ENCODE data around the gene DNAH9.

Gene DNAH9

GRCh38 chr17:11855306-11855705, 257.0 kb downstream of the DNAH9 start:
- no peak for DNase-seq

DNA sequence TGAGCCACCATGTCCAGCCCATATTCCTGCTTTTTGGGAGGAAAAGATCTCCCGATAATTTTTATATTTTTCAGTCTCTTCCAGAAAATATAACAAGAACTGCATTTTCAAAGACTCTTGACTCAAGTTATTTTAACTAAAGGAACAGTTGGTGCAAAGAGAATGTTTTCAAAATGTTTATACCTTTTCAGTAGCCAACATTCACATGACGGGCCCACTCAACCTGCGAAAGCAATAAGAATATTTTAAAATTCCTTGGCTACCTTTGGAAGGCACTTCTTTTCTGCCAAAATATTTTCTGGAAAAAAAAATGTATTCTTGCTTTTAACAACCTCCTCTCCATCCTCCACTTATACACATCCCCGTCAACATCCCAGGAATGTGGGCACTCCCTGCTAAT, 258.7 kb downstream of the DNAH9 start:
- no peak for DNase-seq

DNA sequence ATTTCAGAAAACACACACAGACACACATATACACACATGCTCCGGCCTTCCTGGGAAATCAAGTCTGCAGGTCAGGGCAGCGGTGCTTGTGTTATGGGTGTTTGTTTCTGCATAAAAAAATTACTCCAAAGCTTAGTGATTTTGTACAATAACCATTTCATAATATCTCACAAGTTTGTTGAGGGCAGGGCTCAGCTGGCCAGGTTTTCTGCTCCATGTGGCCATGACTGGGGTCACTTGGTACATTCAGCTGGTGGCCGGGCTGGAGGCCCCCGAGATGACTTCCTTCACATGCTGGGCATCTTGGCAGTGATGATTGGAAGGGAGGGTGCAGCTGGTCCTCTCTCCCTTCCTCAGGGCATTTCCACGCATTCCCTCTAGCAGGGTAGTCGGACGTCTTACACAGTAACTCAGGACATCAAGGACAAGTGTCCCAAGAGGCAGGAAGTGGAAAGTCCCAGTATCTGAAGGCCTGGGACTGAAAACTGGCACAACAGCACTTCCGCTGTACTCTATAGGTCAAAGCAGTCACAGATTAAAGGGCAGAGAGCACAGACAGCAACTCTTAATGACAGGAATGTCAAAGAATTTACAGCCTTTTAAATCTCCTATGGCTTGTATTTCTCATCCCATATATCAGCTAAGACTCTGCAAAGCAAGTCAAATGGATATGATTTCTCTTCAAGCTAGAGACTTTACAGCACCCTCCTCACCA, 271.6 kb downstream of the DNAH9 start:
- DNase-seq = no peak

GRCh38 chr17:11871773-11872172, 273.5 kb downstream of the DNAH9 start:
- DNase-seq = no peak

- no peak for DNase-seq
These were observed 276.5 kb downstream of the DNAH9 start for GRCh38 chr17:11874756-11875155.

DNA sequence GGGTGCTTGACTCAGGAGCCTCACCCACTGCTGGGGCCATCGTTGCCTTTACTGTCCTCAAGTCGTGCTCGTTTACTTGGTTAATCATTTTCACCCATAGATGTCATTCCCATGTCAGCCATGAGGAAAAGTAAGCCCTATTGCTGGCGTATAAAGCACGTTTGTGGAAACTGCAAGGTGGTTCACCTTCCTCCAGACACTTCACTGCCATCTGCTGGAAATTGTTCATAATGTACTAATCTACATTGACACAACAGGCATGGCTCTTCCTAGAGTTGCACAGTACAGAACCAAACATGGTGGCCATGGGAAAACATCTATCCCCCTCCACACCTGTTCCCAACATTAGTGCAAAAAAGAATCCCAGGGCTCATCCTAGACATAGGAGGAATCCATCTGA, 282.4 kb downstream of the DNAH9 start:
- no peak for DNase-seq

DNA sequence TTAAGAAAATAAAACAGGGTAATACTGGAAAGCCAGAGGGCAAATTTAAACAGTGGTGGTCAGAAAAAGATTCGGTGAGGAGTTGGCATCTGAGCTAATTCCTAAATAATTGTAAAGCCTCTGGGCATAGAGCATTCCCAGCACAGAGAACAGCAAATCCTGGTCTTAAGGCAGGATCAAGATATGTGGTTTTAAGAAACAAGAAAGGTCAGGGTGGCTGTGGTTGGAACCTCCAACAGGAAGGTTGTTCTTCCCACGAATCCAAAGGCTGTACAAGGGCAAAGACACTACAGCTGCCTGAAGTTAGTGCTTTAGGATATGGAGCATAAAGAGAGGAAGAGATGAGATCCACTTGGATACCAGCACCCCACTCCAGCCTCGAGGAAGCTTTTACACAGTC, 284.4 kb downstream of the DNAH9 start:
- no peak for DNase-seq

- no peak for DNase-seq
These were observed 286.8 kb downstream of the DNAH9 start for GRCh38 chr17:11885051-11885450.

- DNase-seq = no peak
These were observed 291.0 kb downstream of the DNAH9 start for GRCh38 chr17:11889266-11889665.

- no peak for DNase-seq
These were observed 295.6 kb downstream of the DNAH9 start for GRCh38 chr17:11893862-11894261.

DNA sequence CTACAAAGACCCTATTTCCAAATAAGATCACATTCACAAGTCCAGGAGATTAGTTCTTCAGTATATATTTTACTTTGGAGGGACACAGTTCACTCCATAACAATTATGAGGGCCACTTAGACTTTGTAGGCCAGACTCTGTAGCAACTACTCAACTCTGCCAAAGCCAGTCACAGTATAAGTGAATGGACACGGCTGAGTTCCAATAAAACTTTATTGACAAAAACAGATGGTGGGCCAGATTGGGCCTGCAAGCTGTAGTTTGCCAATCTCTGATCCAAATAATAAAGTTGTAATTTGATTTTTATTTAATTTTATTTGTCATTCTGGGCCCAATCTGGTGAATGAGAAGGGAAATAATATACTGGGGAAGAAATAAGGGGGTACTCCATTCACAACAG, 297.9 kb downstream of the DNAH9 start:
- DNase-seq = no peak

- DNase-seq = no peak
These were observed 300.4 kb downstream of the DNAH9 start for GRCh38 chr17:11898526-11899235.

DNA sequence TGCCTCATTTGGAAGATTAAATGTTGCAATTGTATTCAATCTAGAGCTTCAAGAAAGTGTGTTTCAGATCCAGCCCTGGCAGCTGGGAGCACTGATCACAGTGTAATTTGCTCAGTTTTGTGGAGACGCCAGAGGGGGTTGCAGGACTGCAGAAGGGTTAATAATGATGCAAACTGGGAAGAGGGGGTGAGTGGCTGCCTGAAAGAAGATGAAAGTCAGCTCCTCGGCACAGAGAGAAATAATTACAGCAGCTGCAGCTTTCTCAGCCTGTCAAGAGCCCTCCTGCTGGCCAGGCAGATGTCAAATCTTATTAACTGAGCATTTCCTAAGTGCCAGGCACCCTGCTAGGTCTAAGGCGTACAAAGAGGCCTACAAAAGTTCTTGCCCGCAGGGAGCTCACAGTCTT, 301.3 kb downstream of the DNAH9 start:
- peak; percentile 57 for DNase-seq

- DNase-seq = peak; percentile 60
These were observed 301.8 kb downstream of the DNAH9 start for GRCh38 chr17:11900041-11900476.

DNA sequence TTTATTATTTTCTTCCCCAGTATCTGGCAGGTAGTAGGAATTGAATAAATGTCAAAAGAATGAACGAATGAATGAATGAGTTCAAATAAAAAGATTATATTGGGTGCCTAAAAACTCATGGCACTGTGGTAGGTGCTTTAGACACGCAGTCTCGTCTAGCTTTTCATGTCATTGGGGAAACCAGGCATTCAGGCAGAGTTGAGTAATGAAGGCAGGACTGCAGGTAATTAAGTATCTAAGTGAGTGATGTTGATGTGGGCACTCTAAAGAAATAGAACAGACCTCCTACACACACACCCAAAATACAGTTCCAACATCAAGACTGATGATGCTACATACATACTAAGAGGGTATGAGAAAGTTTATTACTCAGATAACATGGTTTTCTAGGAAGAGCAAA, 302.4 kb downstream of the DNAH9 start:
- no peak for DNase-seq

DNA sequence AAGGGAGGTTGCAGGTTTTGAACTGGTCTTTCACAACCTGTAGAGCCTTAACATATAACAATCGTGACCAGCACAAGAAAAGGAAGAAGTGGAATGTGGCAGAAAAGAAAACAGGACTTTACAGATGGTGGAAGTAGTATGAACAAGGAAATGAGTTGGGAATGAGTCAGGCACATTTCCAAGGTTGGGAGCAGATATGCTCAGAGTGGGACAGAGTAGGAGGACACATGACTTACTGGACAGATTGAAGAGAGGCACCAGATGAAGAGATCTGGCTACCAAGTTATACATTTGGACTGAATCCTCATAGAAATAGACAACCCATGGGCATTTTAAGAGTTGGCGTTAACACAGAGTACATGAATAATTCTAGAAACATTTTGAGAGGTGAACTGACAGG, 303.7 kb downstream of the DNAH9 start:
- no peak for DNase-seq

- DNase-seq = no peak
These were observed 310.5 kb downstream of the DNAH9 start for GRCh38 chr17:11908711-11909146.

DNA sequence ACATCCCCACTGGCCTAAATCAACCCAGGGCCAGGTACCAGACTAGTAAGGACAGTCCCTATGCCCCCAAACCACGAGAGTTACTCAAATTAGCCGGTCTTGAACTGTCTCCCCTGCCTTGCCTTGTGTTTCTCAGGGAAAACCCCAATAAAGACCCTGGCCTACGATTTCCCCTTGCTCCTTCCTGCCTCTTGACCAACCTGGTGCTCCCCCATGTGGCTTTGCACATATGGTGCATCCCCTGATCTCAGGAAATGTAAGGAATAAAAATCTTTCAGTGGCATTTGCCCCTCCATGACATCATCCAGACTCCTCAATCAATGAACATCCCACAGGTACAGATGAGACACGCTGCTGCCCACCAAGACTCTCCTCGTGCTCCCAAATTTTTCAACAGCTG, 311.1 kb downstream of the DNAH9 start:
- no peak for DNase-seq

DNA sequence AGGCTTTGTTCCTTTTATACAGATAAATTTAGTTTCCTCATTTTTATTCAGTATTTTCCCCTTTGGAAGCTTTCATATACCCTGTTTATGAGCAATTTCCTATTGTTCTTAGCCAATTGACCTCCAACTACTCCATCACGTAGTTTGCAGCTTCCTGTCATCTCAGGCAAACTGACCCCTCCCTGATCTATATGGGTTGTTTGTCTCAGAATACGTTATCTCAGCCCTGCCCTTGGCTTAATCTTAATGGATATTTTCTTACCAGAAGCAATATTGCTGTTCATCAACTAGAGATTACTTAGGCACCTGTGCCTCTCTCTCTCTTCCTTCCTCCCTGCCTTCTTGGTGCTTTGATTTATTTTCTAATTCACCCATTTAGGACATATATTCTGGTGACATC, 317.8 kb downstream of the DNAH9 start:
- DNase-seq = no peak

- no peak for DNase-seq
These were observed 319.1 kb downstream of the DNAH9 start for GRCh38 chr17:11917415-11917814.

DNA sequence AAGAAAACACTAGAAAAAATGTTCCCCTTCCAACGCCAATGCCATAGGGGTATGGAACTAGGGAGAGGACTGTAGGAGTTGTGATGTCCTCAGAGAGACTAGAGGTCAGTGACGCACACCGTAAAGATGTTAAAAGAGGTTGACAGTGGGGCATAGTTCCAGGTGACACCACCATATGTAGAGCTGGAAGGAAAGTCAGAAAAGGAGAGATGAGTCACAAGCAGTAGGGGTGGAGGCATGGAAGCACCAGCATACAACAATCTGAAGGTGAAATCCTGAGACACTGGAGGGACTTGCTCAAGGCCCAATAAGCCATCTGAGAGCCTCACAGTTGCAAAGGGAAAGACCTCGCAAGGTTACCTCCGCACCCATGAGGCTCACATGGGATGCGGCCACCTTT, 323.0 kb downstream of the DNAH9 start:
- DNase-seq = no peak

DNA sequence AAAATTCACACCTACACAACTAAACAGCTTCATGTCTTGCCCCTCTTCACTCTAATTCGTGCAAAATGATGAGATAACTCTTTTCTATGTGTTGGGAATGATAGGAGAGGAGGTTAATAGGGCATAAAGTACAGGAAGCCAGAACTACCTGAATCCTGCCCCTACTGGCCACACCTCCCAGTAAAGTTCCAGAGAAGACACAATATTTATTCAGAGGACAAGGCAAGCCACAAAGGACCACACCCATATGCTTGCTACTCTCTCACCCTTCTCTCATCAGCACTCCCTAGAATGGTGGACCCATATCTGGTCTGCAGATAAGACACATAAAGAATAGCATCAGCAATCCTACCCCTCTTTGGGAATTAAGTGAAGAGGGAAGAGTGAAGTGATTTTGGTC, 324.4 kb downstream of the DNAH9 start:
- no peak for DNase-seq

DNA sequence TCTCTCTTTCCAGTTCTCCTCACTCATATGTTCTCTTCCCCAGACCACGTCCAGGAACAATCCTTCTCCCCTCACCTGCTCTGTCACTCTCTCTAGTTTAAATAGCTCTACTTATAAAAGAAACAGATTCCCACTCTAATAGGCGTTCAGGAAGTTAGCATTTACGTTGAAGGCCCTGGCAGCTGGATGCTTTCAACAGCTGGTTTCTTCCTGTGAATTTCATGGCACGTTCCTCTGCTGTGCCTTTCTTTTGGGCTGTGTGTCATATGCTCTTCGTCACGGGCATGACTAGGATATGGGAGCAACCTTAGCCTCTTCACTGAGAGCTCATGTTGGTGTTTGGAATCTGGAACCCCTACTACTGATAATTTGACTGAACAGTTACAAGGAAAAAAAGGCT, 325.8 kb downstream of the DNAH9 start:
- peak; percentile 47 for DNase-seq

DNA sequence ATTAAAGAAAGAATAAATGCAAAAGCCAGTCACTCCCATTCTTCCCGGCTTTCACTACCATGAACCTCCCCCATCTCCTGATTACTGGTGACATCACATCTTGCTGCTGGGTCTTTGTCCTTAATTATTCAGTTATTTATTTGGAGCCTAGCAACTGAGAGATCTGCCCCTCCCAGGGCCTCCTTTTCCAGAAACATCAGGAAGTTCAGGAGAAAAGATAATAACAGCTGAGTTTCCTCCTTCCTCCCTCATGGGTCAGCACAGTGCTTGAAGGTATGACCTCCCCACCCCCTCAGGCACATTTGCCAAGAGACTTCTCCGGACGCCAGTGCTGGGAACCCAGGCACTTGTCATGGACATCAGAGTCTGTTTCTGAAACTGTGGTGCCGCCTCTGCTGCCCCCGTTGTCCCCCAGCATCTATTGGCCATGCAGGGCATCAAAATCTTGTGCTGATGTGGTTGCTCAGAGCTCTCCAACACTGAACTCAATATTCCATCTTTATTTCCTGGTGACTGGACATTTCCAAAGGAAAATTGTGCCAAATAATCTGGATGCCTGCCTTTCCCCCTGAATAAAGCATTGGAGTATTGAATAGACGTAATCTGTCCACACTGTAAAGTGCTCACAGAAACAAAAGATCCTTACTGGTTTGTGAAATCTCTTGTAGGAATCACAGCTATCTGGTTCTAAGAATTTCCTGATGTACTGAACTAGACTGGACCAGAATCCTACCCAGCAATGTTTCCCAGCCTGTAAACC, 327.2 kb downstream of the DNAH9 start:
- no peak for DNase-seq
